Duodenal mucosa (tissue), 2 donors: ENCODE measurements around the gene PNPLA5.

Source experiments
- H3K27ac ChIP-seq: one replicate; pipeline ENCODE4 v1.7.0; 2013; ENCODE audit warnings: low read depth, low read length
- H3K27me3 ChIP-seq, 2 donors: one replicate each; pipeline ENCODE4 v1.7.0; 2013; ENCODE audit warnings: low read length in 2 of 2, control low read depth in 1 of 2; ENCODE audit not compliant: insufficient read depth in 2 of 2, control insufficient read depth in 1 of 2
- H3K36me3 ChIP-seq, 2 donors: one replicate each; pipeline ENCODE4 v1.7.0; 2013; ENCODE audit warnings: low read length in 2 of 2, control low read depth in 1 of 2; ENCODE audit not compliant: insufficient read depth in 2 of 2, control insufficient read depth in 1 of 2
- H3K4me1 ChIP-seq, 2 donors: one replicate each; pipeline ENCODE4 v1.7.0; 2013; ENCODE audit warnings: low read length in 2 of 2, control low read depth in 1 of 2; ENCODE audit not compliant: insufficient read depth in 2 of 2, control insufficient read depth in 1 of 2
- H3K4me3 ChIP-seq, 2 donors: one replicate each; pipeline ENCODE4 v1.7.0; 2013; ENCODE audit warnings: low read length in 2 of 2, low read depth in 1 of 2
- H3K9ac ChIP-seq, 2 donors: one replicate each; pipeline ENCODE4 v1.7.0; 2013; ENCODE audit warnings: low read length in 2 of 2, low read depth in 1 of 2
- H3K9me3 ChIP-seq, 2 donors: one replicate each; pipeline ENCODE4 v1.7.0; 2013; ENCODE audit warnings: low read length in 2 of 2, control low read depth in 1 of 2; ENCODE audit not compliant: control insufficient read depth in 1 of 2

PNPLA5 gene

GRCh38 chr22:43857367-43857766 is 34.4 kb downstream of the PNPLA5 start:
- no peak overlapping the region for H3K4me3 ChIP-seq
- H3K9me3 ChIP-seq, result no peaks in the 10 kb centered on the region
- H3K36me3 ChIP-seq, result peaks cover 0 to 3% of the 10 kb centered on the region in 2 donors
- peaks cover 31 to 35% of the 10 kb centered on the region in 2 donors for H3K4me1 ChIP-seq
- H3K27ac ChIP-seq, result no peak overlapping the region
- no peaks in the 10 kb centered on the region for H3K27me3 ChIP-seq
- H3K9ac ChIP-seq, result no peak overlapping the region

GRCh38 chr22:43855431-43855830 is 36.4 kb downstream of the PNPLA5 start:
- Histone ChIP-seq H3K9me3 (no peaks in the 10 kb centered on the region), H3K36me3 (peaks cover 0 to 3% of the 10 kb centered on the region in 2 donors), H3K27ac (no peak overlapping the region), H3K4me3 (no peak overlapping the region), H3K4me1 (peaks cover 41 to 45% of the 10 kb centered on the region in 2 donors), H3K27me3 (no peaks in the 10 kb centered on the region), H3K9ac (no peak overlapping the region)

- no peak overlapping the region for H3K4me3 ChIP-seq
- peaks cover 0 to 3% of the 10 kb centered on the region in 2 donors for H3K36me3 ChIP-seq
- H3K9ac ChIP-seq, result no peak overlapping the region
- H3K27me3 ChIP-seq, result no peaks in the 10 kb centered on the region
- H3K27ac ChIP-seq, result no peak overlapping the region
- no peaks in the 10 kb centered on the region for H3K9me3 ChIP-seq
- peaks cover 47 to 51% of the 10 kb centered on the region in 2 donors for H3K4me1 ChIP-seq
Observed at GRCh38 chr22:43854786-43855271, 37.0 kb downstream of the PNPLA5 start.

GRCh38 chr22:43854121-43854785 is 37.6 kb downstream of the PNPLA5 start:
- no peaks in the 10 kb centered on the region for H3K27me3 ChIP-seq
- H3K27ac ChIP-seq, result no peak overlapping the region
- peaks cover 0 to 3% of the 10 kb centered on the region in 2 donors for H3K36me3 ChIP-seq
- peaks cover 51 to 57% of the 10 kb centered on the region in 2 donors for H3K4me1 ChIP-seq
- H3K9ac ChIP-seq, result no peak overlapping the region
- H3K4me3 ChIP-seq, result no peak overlapping the region
- no peaks in the 10 kb centered on the region for H3K9me3 ChIP-seq

GRCh38 chr22:43853328-43853931 is 38.4 kb downstream of the PNPLA5 start:
- H3K27me3 ChIP-seq, result no peaks in the 10 kb centered on the region
- no peak overlapping the region for H3K4me3 ChIP-seq
- no peak overlapping the region for H3K27ac ChIP-seq
- H3K36me3 ChIP-seq, result no peaks in the 10 kb centered on the region
- H3K9me3 ChIP-seq, result no peaks in the 10 kb centered on the region
- no peak overlapping the region for H3K9ac ChIP-seq
- peaks cover 54 to 57% of the 10 kb centered on the region in 2 donors for H3K4me1 ChIP-seq

- Histone ChIP-seq H3K4me3 (no peak overlapping the region), H3K36me3 (no peaks in the 10 kb centered on the region), H3K27me3 (no peaks in the 10 kb centered on the region), H3K9me3 (no peaks in the 10 kb centered on the region), H3K27ac (no peak overlapping the region), H3K4me1 (peaks cover 55 to 58% of the 10 kb centered on the region in 2 donors), H3K9ac (no peak overlapping the region)
Observed at GRCh38 chr22:43852573-43853327, 39.1 kb downstream of the PNPLA5 start.

- H3K27me3 ChIP-seq, result no peaks in the 10 kb centered on the region
- H3K27ac ChIP-seq, result no peak overlapping the region
- H3K4me3 ChIP-seq, result no peak overlapping the region
Observed at GRCh38 chr22:43851979-43852307, 39.9 kb downstream of the PNPLA5 start.

GRCh38 chr22:43851058-43851978 is 40.5 kb downstream of the PNPLA5 start:
- Histone ChIP-seq H3K4me3 (no peak overlapping the region), H3K9ac (no peak overlapping the region), H3K36me3 (no peaks in the 10 kb centered on the region), H3K27ac (no peak overlapping the region), H3K27me3 (no peaks in the 10 kb centered on the region), H3K4me1 (peaks cover 55 to 58% of the 10 kb centered on the region in 2 donors), H3K9me3 (no peaks in the 10 kb centered on the region)

More at GRCh38 chr22:43851979-43852307, 39.9 kb downstream of the PNPLA5 start:
- peaks cover 55 to 58% of the 10 kb centered on the region in 2 donors for H3K4me1 ChIP-seq
- no peak overlapping the region for H3K9ac ChIP-seq
- H3K9me3 ChIP-seq, result no peaks in the 10 kb centered on the region
- no peaks in the 10 kb centered on the region for H3K36me3 ChIP-seq

GRCh38 chr22:43850529-43850928 is 41.3 kb downstream of the PNPLA5 start:
- H3K4me3 ChIP-seq, result no peak overlapping the region
- no peaks in the 10 kb centered on the region for H3K36me3 ChIP-seq
- H3K9ac ChIP-seq, result no peak overlapping the region
- H3K9me3 ChIP-seq, result no peaks in the 10 kb centered on the region
- H3K4me1 ChIP-seq, result peaks cover 55 to 58% of the 10 kb centered on the region in 2 donors
- no peaks in the 10 kb centered on the region for H3K27me3 ChIP-seq
- H3K27ac ChIP-seq, result no peak overlapping the region
